HCT116 (cell line): ENCODE measurements around the gene PHF21B. TPM values are rescaled to one million over a fixed set of nuclear protein-coding genes. Genes with fewer than 3 reads are reported as not detected.

ENCODE experiments used
- ATAC-seq: fragments of 200-7000 bp; cut with Tn5 transposase; 2 replicates; pipeline ENCODE4 v1.9.1; 2020; ENCODE audit warnings: mild to moderate bottlenecking, moderate library complexity
- BruUV-seq: library from RNA; stranded (reverse); fragments of 400-500 nt; replicated peaks from 2 replicates; lab custom pipeline; 2021; lab: Mats Ljungman, UMichigan
- CTCF ChIA-PET: fragments of 300-600 bp; sonication (Branson Sonifier 250); formaldehyde crosslinking; loops from one replicate; lab custom pipeline; 2021; ENCODE audit warnings: antibody characterized with exemption; lab: Charles Lee
- POLR2A ChIA-PET: fragments of 300-600, 350-600 bp; sonication (Branson Sonifier 250); formaldehyde crosslinking; loops from one replicate; lab custom pipeline; 2021; ENCODE audit warnings: antibody characterized with exemption; lab: Charles Lee
- RAD21 ChIA-PET, 2 experiments: fragments of 300-600 bp; sonication (Branson Sonifier 250); formaldehyde crosslinking; loops; one replicate each; lab custom pipeline; 2023; ENCODE audit warnings: low total read pairs in 2 of 2; ENCODE audit not compliant: uncharacterized antibody in 2 of 2, unreplicated experiment in 2 of 2, low non-redundant PET in 1 of 2; lab: Charles Lee
- DNase-seq: peaks from one replicate; pipeline ENCODE4 v3.0.0-alpha.2; 2010; ENCODE audit warnings: low read depth, low spot score
- H2AFZ ChIP-seq: fragments of 200-600 bp; shearing (Covaris generic), sonication (generic); 2 replicates; pipeline ENCODE4 v1.6.1; 2017; ENCODE audit warnings: low read depth, mixed run types, mixed read lengths, antibody characterized with exemption, low read length; ENCODE audit not compliant: poor library complexity, severe bottlenecking
- H3K27ac ChIP-seq: 2 replicates; pipeline ENCODE4 v1.5.1; 2012; ENCODE audit warnings: low read depth, low read length
- H3K27me3 ChIP-seq: fragments of 200-600 bp; sonication (generic); 2 replicates; pipeline ENCODE4 v1.6.1; 2016; ENCODE audit warnings: mixed run types, low read length, mixed read lengths; ENCODE audit not compliant: insufficient read depth
- H3K36me3 ChIP-seq, 2 experiments: fragments of 200-500 bp in 1 of 2; fragments of 200-600 bp in 1 of 2; sonication (Bioruptor generic) in 1 of 2; sonication (generic) in 1 of 2; 2 replicates each; pipeline versions ENCODE4 v1.5.1 to v1.6.1; 2014 to 2016; ENCODE audit warnings: low read length in 2 of 2, inconsistent platforms in 1 of 2, mixed read lengths in 1 of 2, mixed run types in 1 of 2; ENCODE audit not compliant: insufficient read depth in 2 of 2, control insufficient read depth in 1 of 2
- H3K4me1 ChIP-seq, 2 experiments: fragments of 200-600 bp in 1 of 2; sonication (generic) in 1 of 2; 2 replicates each; pipeline versions ENCODE4 v1.5.1 to v1.6.1; 2012 to 2017; ENCODE audit warnings: low read length in 2 of 2, inconsistent platforms in 1 of 2, mild to moderate bottlenecking in 1 of 2, mixed read lengths in 1 of 2, mixed run types in 1 of 2, moderate library complexity in 1 of 2; ENCODE audit not compliant: insufficient read depth in 2 of 2, control insufficient read depth in 1 of 2
- H3K4me2 ChIP-seq: fragments of 200-600 bp; sonication (generic); 2 replicates; pipeline ENCODE4 v1.6.1; 2017; ENCODE audit warnings: mixed run types, low read length, mixed read lengths
- H3K4me3 ChIP-seq, 2 experiments: fragments of 200-600 bp in 1 of 2; sonication (generic) in 1 of 2; replicated peaks in 1 of 2; 2 replicates each; pipeline ENCODE4 v1.5.1; 2011 to 2016; ENCODE audit warnings: low read length in 2 of 2, control low read depth in 1 of 2, low read depth in 1 of 2, mild to moderate bottlenecking in 1 of 2, mixed read lengths in 1 of 2, mixed run types in 1 of 2
- H3K79me2 ChIP-seq: fragments of 200-600 bp; sonication (generic); 2 replicates; pipeline ENCODE4 v1.6.1; 2017; ENCODE audit warnings: mild to moderate bottlenecking, mixed run types, low read length, moderate library complexity, mixed read lengths; ENCODE audit not compliant: insufficient read depth
- H3K9ac ChIP-seq: fragments of 200-600 bp; sonication (generic); 2 replicates; pipeline ENCODE4 v1.6.1; 2016; ENCODE audit warnings: low read length, mixed read lengths
- H3K9me2 ChIP-seq: fragments of 200-600 bp; sonication (generic), shearing (Covaris generic); 2 replicates; pipeline ENCODE4 v1.6.1; 2017; ENCODE audit warnings: mixed run types, mild to moderate bottlenecking, moderate library complexity; ENCODE audit not compliant: insufficient read depth
- H3K9me3 ChIP-seq, 2 experiments: fragments of 200-500 bp in 1 of 2; fragments of 200-600 bp in 1 of 2; sonication (Bioruptor generic) in 1 of 2; sonication (generic) in 1 of 2; 2 replicates each; pipeline ENCODE4 v1.6.1; 2014 to 2017; ENCODE audit warnings: low read length in 2 of 2, mixed read lengths in 2 of 2, inconsistent platforms in 1 of 2, low read depth in 1 of 2, mild to moderate bottlenecking in 1 of 2, mixed run types in 1 of 2, moderate library complexity in 1 of 2; ENCODE audit not compliant: control insufficient read depth in 1 of 2, insufficient read depth in 1 of 2
- H4K20me1 ChIP-seq: fragments of 200-600 bp; sonication (generic), shearing (Covaris generic); 2 replicates; pipeline ENCODE4 v1.6.1; 2017; ENCODE audit warnings: mixed run types, mild to moderate bottlenecking, moderate library complexity; ENCODE audit not compliant: insufficient read depth
- CBX3 ChIP-seq: IDR thresholded peaks from 2 replicates; pipeline ENCODE4 v1.6.1; 2012; ENCODE audit warnings: low read depth
- CTCF ChIP-seq, 3 experiments: fragments of 200-600 bp in 1 of 3; sonication (generic) in 1 of 3; IDR thresholded peaks in 2 of 3; conservative IDR thresholded peaks in 1 of 3; 2 replicates each; pipeline ENCODE4 v1.5.1; 2012 to 2017; ENCODE audit warnings: low read depth in 2 of 3, low read length in 2 of 3, antibody characterized with exemption in 1 of 3, borderline replicate concordance in 1 of 3, control low read depth in 1 of 3, mild to moderate bottlenecking in 1 of 3, mixed read lengths in 1 of 3, mixed run types in 1 of 3, moderate library complexity in 1 of 3; ENCODE audit not compliant: insufficient read depth in 1 of 3
- EGR1 ChIP-seq: IDR thresholded peaks from 2 replicates; pipeline ENCODE4 v1.6.1; 2012; ENCODE audit warnings: low read depth
- ELF1 ChIP-seq: IDR thresholded peaks from 2 replicates; pipeline ENCODE4 v1.6.1; 2012; ENCODE audit warnings: low read depth, borderline replicate concordance
- EZH2 ChIP-seq: fragments of 200-600 bp; sonication (generic); IDR thresholded peaks from 2 replicates; pipeline ENCODE4 v1.6.1; 2017; ENCODE audit warnings: antibody characterized with exemption, mixed run types
- EZH2phosphoT487 ChIP-seq: fragments of 200-600 bp; IDR thresholded peaks from 2 replicates; pipeline ENCODE4 v1.6.1; 2018; ENCODE audit warnings: antibody characterized with exemption, borderline replicate concordance
- FOSL1 ChIP-seq: IDR thresholded peaks from 2 replicates; pipeline ENCODE4 v1.6.1; 2012; ENCODE audit warnings: low read depth
- JUND ChIP-seq: IDR thresholded peaks from 2 replicates; pipeline ENCODE4 v1.6.1; 2012
- MAX ChIP-seq: IDR thresholded peaks from 2 replicates; pipeline ENCODE4 v1.6.1; 2012
- POLR2A ChIP-seq: IDR thresholded peaks from 2 replicates; pipeline ENCODE4 v1.7.0; 2011; ENCODE audit warnings: borderline replicate concordance; ENCODE audit not compliant: insufficient read depth, insufficient read length; ENCODE audit errors: extremely low read depth
- POLR2AphosphoS5 ChIP-seq: IDR thresholded peaks from 2 replicates; pipeline ENCODE4 v1.6.1; 2011; ENCODE audit warnings: mild to moderate bottlenecking, low read depth, low read length, moderate library complexity
- RAD21 ChIP-seq: IDR thresholded peaks from 2 replicates; pipeline ENCODE4 v1.6.1; 2012; ENCODE audit warnings: low read depth, mild to moderate bottlenecking
- SIN3A ChIP-seq: IDR thresholded peaks from 2 replicates; pipeline ENCODE4 v1.6.1; 2012; ENCODE audit warnings: low read depth
- SP1 ChIP-seq: IDR thresholded peaks from 2 replicates; pipeline ENCODE4 v1.6.1; 2012; ENCODE audit warnings: low read depth
- TCF7L2 ChIP-seq: IDR thresholded peaks from 2 replicates; pipeline ENCODE4 v1.7.0; 2011; ENCODE audit warnings: borderline replicate concordance, inconsistent platforms; ENCODE audit not compliant: insufficient read depth, insufficient read length; ENCODE audit errors: extremely low read depth
- YY1 ChIP-seq: IDR thresholded peaks from 2 replicates; pipeline ENCODE4 v1.6.1; 2011; ENCODE audit warnings: low read length, low read depth, moderate library complexity, mild to moderate bottlenecking; ENCODE audit not compliant: insufficient replicate concordance; ENCODE audit errors: extremely low read depth
- ZBTB33 ChIP-seq: IDR thresholded peaks from 2 replicates; pipeline ENCODE4 v1.6.1; 2011; ENCODE audit warnings: mild to moderate bottlenecking, low read length, moderate library complexity; ENCODE audit not compliant: insufficient replicate concordance; ENCODE audit errors: extremely low read depth
- ZNF274 ChIP-seq: fragments of 200-500 bp; sonication (Bioruptor generic); IDR thresholded peaks from 2 replicates; pipeline ENCODE4 v1.6.1; 2014; ENCODE audit warnings: mild to moderate bottlenecking, low read depth, low read length, inconsistent platforms
- intact Hi-C: fragments of 100-400 bp; cut with micrococcal nuclease; formaldehyde crosslinking; loops from 2 replicates; pipeline ENCODE4 v1.10.0; 2022
- total RNA-seq: library from RNA; stranded (reverse); gene quantifications from one replicate; pipeline ENCODE4 v1.2.1, GENCODE V29; 2021; ENCODE audit not compliant: unreplicated experiment

The PHF21B gene
- total RNA-seq, 1 experiment from 2014 or later = not detected

- Histone ChIP-seq H3K9ac (no peak overlapping the region), H3K36me3 (no peaks in the 10 kb centered on the region), H3K4me1 (no peaks in the 10 kb centered on the region), H3K4me2 (no peak overlapping the region), H3K27me3 (no peaks in the 10 kb centered on the region), H3K9me2 (no peaks in the 10 kb centered on the region), H4K20me1 (no peaks in the 10 kb centered on the region), H2AFZ (no peak overlapping the region), H3K79me2 (no peaks in the 10 kb centered on the region), H3K27ac (no peak overlapping the region), H3K4me3 (no peak overlapping the region), H3K9me3 (0 out of 4 replicates have a peak, but pooled peaks cover 0 to 3% of the 10 kb centered on the region in 2 experiments)
- RAD21 ChIA-PET = no interaction called here
- intact Hi-C loops = no loop called here
- POLR2A ChIA-PET = no interaction called here
- no peak for ATAC-seq
- no TSS peak for BruUV-seq
- CTCF ChIA-PET = no interaction called here
- TF ChIP-seq ELF1 (no peak), RAD21 (no peak), MAX (no peak), CTCF (IDR thresholded peaks at IDR 0.05 in 2 of 3, conservative IDR thresholded peaks at IDR 0.05 in 1 of 3; ENCODE audit: borderline replicate concordance in 1 of 3, insufficient read depth in 1 of 3, low read depth in 2 of 3, low read length in 2 of 3) (no peak), YY1 (no peak), FOSL1 (no peak), EZH2 (no peak), EZH2phosphoT487 (no peak), EGR1 (no peak), ZBTB33 (no peak), SIN3A (no peak), ZNF274 (no peak), SP1 (no peak), JUND (no peak), POLR2AphosphoS5 (no peak), TCF7L2 (no peak), POLR2A (no peak), CBX3 (no peak)
- no peak for DNase-seq
Measured at GRCh38 chr22:44926124-44926475, 83.7 kb downstream of the PHF21B start.
